HG03159 (cell line): ENCODE results near the gene FNTB.
"Not testable (repeated sequence)": the region's sequence is repeated elsewhere in the genome, so short reads cannot be mapped to it uniquely, and the experiment has no call there.

Source experiments
- ATAC-seq: cut with Tn5 transposase; IDR thresholded peaks from one replicate; pipeline ENCODE4 v1.9.1; 2021; ENCODE audit warnings: mild to moderate bottlenecking, moderate library complexity; ENCODE audit not compliant: unreplicated experiment

FNTB gene

GRCh38 chr14:65079768-65080167, 93.1 kb downstream of the FNTB start:
- no peak for ATAC-seq

GRCh38 chr14:65080960-65081747, 94.5 kb downstream of the FNTB start:
- no peak for ATAC-seq

- no peak for ATAC-seq
Measured at GRCh38 chr14:65082930-65083329, 96.2 kb downstream of the FNTB start.

GRCh38 chr14:65084554-65085505, 98.1 kb downstream of the FNTB start:
- ATAC-seq = no peak

- not testable (repeated sequence) for ATAC-seq
Measured at GRCh38 chr14:65086686-65087085, 100.0 kb downstream of the FNTB start.

- not testable (repeated sequence) for ATAC-seq
Measured at GRCh38 chr14:65087835-65088234, 101.1 kb downstream of the FNTB start.

GRCh38 chr14:65092349-65092748, 105.7 kb downstream of the FNTB start:
- no peak for ATAC-seq

- ATAC-seq = no peak
Measured at GRCh38 chr14:65095633-65096205, 109.0 kb downstream of the FNTB start.

GRCh38 chr14:65096323-65097089, 109.8 kb downstream of the FNTB start:
- no peak for ATAC-seq

GRCh38 chr14:65098586-65098985, 111.9 kb downstream of the FNTB start:
- ATAC-seq = no peak

- ATAC-seq = no peak
Measured at GRCh38 chr14:65100922-65101541, 114.3 kb downstream of the FNTB start.

- ATAC-seq = peak; percentile 31
Measured at GRCh38 chr14:65101631-65102440, 115.1 kb downstream of the FNTB start.

GRCh38 chr14:65102441-65103149, 115.9 kb downstream of the FNTB start, which contains the start of gene MAX:
Gene MAX (minus strand): TSS chr14:65102517. CDS start chr14:65102339, 178 bp downstream.
- ATAC-seq = peak; percentile 92

- no peak for ATAC-seq
Measured at GRCh38 chr14:65103150-65103760, 116.6 kb downstream of the FNTB start.

- no peak for ATAC-seq
Measured at GRCh38 chr14:65104791-65105190, 118.1 kb downstream of the FNTB start.

GRCh38 chr14:65106316-65106715, 119.6 kb downstream of the FNTB start:
- ATAC-seq = no peak

GRCh38 chr14:65106736-65107135, 120.0 kb downstream of the FNTB start:
- ATAC-seq = no peak

GRCh38 chr14:65107200-65107599, 120.5 kb downstream of the FNTB start:
- ATAC-seq = no peak
